Bronchial epithelial cell (primary cell): Measurements from ENCODE around the gene RTKN2. TPM values are rescaled to one million over a fixed set of nuclear protein-coding genes. Genes with fewer than 3 reads are reported as not detected.

Experiments used
- DNase-seq: peaks from one replicate; pipeline ENCODE4 v3.0.0-alpha.2; 2010; ENCODE audit warnings: low read depth
- FAIRE-seq: peaks from 2 replicates; lab custom pipeline; 2011; peaks lifted over from hg19 to GRCh38; lab: Jason Lieb, UNC
- H3K27me3 ChIP-seq: 2 replicates; pipeline ENCODE4 v1.5.1; 2011; ENCODE audit warnings: low read length; ENCODE audit not compliant: control insufficient read depth, insufficient read depth
- H3K36me3 ChIP-seq: 2 replicates; pipeline ENCODE4 v1.5.1; 2011; ENCODE audit warnings: low read length; ENCODE audit not compliant: control insufficient read depth, insufficient read depth
- H3K4me3 ChIP-seq: 2 replicates; pipeline ENCODE4 v1.5.1; 2011; ENCODE audit warnings: mild to moderate bottlenecking, low read depth, low read length, control low read depth
- CTCF ChIP-seq: IDR thresholded peaks from 2 replicates; pipeline ENCODE4 v1.5.1; 2011; ENCODE audit warnings: mild to moderate bottlenecking, moderate library complexity, low read length, control low read depth, inconsistent platforms; ENCODE audit not compliant: insufficient read depth, severe bottlenecking
- total RNA-seq: library from RNA; depleted of rRNA; stranded (reverse); fragments of >200 nt; gene quantifications from 2 replicates; pipeline ENCODE4 v1.2.1, GENCODE V29; 2014

The RTKN2 gene
- total RNA-seq, 1 donor from 2014 or later = 0.79 TPM

DNA sequence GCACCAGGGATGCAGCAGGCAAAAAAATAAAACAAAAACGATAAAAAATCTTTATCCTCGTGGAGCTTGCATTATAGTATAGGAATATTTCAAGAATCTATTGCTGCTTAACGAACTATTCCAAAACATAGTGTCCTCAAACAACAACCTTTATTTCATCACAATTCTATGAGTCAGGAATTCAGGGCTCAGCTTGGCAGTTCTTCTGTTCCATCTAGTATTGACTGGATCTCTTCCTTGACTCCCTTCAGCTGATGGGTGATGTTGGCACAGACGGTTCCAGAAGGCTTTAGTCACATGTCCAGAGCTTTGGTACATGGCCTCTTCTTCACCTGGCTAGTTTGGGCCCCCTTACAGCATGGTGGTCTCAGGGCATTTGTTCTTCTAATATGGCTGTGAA lies 88.0 kb downstream of the RTKN2 start:
- Histone ChIP-seq H3K36me3 (no peaks in the 10 kb centered on the region), H3K4me3 (no peak overlapping the region), H3K27me3 (no peaks in the 10 kb centered on the region)
- DNase-seq = no peak
- FAIRE-seq = no peak
- no peak for TF ChIP-seq CTCF

GRCh38 chr10:62178568-62178967 lies 90.1 kb downstream of the RTKN2 start:
- no peaks in the 10 kb centered on the region for H3K27me3 ChIP-seq
- H3K36me3 ChIP-seq = no peaks in the 10 kb centered on the region
- DNase-seq (no peak), FAIRE-seq (no peak)
- TF ChIP-seq CTCF = no peak
- H3K4me3 ChIP-seq = no peak overlapping the region

DNA sequence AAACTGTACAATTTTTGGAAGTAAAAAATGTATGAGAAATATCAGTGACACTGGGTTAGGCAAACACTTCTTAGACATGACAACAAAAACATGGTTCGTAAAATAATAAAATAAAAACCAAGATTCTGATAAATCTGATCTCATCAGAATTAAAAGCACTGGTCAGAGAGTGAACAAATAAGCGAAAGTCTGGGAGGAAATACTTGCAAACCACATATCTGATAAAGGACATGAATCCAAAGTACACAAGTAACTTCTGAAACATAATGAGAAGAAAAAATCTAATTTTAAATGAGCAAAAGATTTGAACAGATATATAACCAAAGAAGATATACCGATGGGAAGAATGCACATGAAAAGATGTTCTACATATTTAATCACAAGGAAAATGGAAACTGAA lies 91.5 kb downstream of the RTKN2 start:
- Histone ChIP-seq H3K36me3 (no peaks in the 10 kb centered on the region), H3K27me3 (no peaks in the 10 kb centered on the region), H3K4me3 (no peak overlapping the region)
- no peak for TF ChIP-seq CTCF
- DNase-seq = no peak
- FAIRE-seq = no peak

DNA sequence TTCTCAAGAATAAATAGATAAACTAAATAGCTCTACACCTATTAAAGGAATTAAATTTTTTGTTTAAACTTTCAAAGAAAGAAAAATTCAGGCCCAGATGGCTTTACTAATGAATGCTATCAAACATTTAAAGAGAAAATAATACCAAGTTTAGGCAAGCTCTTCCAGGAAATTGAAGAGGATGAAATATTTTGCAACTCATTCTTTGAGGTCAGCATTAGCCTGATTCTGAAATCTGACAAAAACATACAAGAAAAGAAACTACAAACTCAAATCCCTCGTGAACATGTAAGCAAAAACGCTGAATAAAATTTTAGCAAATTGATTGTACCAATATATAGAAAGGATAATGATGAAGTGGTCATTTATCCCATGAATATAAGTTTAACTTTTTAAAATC lies 93.4 kb downstream of the RTKN2 start:
- no peak for FAIRE-seq
- no peak for DNase-seq
- TF ChIP-seq CTCF = no peak
- no peaks in the 10 kb centered on the region for H3K36me3 ChIP-seq
- H3K27me3 ChIP-seq = no peaks in the 10 kb centered on the region
- no peak overlapping the region for H3K4me3 ChIP-seq

DNA sequence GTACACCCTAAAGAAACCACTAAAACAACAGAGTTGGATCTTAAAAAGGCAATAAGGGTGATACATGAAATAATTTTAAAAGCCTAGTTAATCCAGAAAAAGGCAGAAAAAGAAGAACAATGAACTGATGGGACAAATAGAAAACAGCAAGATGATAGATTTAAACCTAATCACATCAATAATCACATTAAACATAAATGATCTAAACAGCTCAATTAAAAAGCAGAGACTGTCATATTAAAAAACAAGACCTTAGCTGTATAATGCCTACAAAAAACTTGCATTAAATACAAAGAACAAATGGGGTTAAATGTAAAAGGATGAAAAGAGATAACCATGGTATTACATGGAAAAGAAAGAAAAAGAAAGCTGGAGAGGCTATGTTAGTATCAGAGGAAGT lies 96.2 kb downstream of the RTKN2 start:
- no peak overlapping the region for H3K4me3 ChIP-seq
- no peak for TF ChIP-seq CTCF
- H3K36me3 ChIP-seq = no peaks in the 10 kb centered on the region
- no peaks in the 10 kb centered on the region for H3K27me3 ChIP-seq
- FAIRE-seq (no peak), DNase-seq (no peak)

DNA sequence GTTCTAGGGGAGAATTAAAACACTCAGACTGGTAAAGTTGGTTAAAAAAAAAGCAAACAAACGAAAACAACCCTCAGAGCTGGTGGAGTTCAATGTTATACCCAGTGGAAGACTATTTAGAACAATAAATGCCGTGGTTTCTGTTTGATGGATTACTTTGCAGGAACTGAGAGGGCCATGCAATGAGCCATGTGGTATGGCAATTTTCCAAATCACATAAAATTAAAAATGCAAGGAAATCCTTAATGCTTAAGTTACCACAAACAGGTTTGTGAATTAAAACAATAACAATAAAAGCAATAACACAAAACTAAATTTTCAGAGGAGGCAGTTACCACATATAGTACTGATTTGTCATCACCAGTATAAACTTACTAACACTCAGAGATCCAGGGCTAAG lies 96.9 kb downstream of the RTKN2 start:
- no peak for TF ChIP-seq CTCF
- no peaks in the 10 kb centered on the region for H3K36me3 ChIP-seq
- no peak for DNase-seq
- FAIRE-seq = no peak
- no peak overlapping the region for H3K4me3 ChIP-seq
- H3K27me3 ChIP-seq = no peaks in the 10 kb centered on the region
